H9 (cell line): ENCODE measurements around the gene FBN1. TPM values are rescaled to one million over a fixed set of nuclear protein-coding genes. Genes with fewer than 3 reads are reported as not detected.

Source experiments
- DNase-seq: peaks from one replicate; pipeline ENCODE4 v3.0.0-alpha.2; 2017
- H2AFZ ChIP-seq: one replicate; pipeline ENCODE4 v1.6.1; 2013; ENCODE audit warnings: mild to moderate bottlenecking, low read length, control low read depth, moderate library complexity
- H2AK5ac ChIP-seq: 2 replicates; pipeline ENCODE4 v1.6.1; 2013; ENCODE audit warnings: low read length, control low read depth, mixed read lengths; ENCODE audit not compliant: insufficient read length
- H2BK120ac ChIP-seq: one replicate; pipeline ENCODE4 v1.6.1; 2013; ENCODE audit warnings: low read depth, mild to moderate bottlenecking, low read length, control low read depth, inconsistent platforms; ENCODE audit not compliant: poor library complexity, severe bottlenecking
- H2BK12ac ChIP-seq: 2 replicates; pipeline ENCODE4 v1.6.1; 2013; ENCODE audit warnings: low read length, control low read depth, mixed read lengths, low read depth; ENCODE audit not compliant: insufficient read length
- H2BK15ac ChIP-seq: 2 replicates; pipeline ENCODE4 v1.6.1; 2013; ENCODE audit warnings: low read depth, low read length, control low read depth
- H2BK20ac ChIP-seq: one replicate; pipeline ENCODE4 v1.6.1; 2013; ENCODE audit warnings: low read depth, mild to moderate bottlenecking, low read length, control low read depth, inconsistent platforms; ENCODE audit not compliant: poor library complexity, severe bottlenecking
- H2BK5ac ChIP-seq: 2 replicates; pipeline ENCODE4 v1.6.1; 2013; ENCODE audit warnings: low read length, control low read depth, mixed read lengths; ENCODE audit not compliant: insufficient read length
- H3K14ac ChIP-seq: 2 replicates; pipeline ENCODE4 v1.6.1; 2013; ENCODE audit warnings: low read length, control low read depth; ENCODE audit not compliant: insufficient read depth
- H3K18ac ChIP-seq: 2 replicates; pipeline ENCODE4 v1.6.1; 2013; ENCODE audit warnings: low read depth, mild to moderate bottlenecking, mixed read lengths, low read length, control low read depth; ENCODE audit not compliant: insufficient read length
- H3K23ac ChIP-seq: 2 replicates; pipeline ENCODE4 v1.6.1; 2013; ENCODE audit warnings: low read length, control low read depth, mixed read lengths, low read depth; ENCODE audit not compliant: insufficient read length
- H3K23me2 ChIP-seq: 2 replicates; pipeline ENCODE4 v1.6.1; 2013; ENCODE audit warnings: low read depth, mild to moderate bottlenecking, mixed read lengths, low read length, control low read depth; ENCODE audit not compliant: insufficient read length, poor library complexity, severe bottlenecking
- H3K27ac ChIP-seq: 2 replicates; pipeline ENCODE4 v1.5.1; 2013; ENCODE audit warnings: low read length, control low read depth, mixed read lengths, low read depth; ENCODE audit not compliant: insufficient read length
- H3K27me3 ChIP-seq: 2 replicates; pipeline ENCODE4 v1.6.1; 2013; ENCODE audit warnings: low read length, control low read depth, inconsistent platforms; ENCODE audit not compliant: insufficient read depth
- H3K4ac ChIP-seq: 2 replicates; pipeline ENCODE4 v1.6.1; 2013; ENCODE audit warnings: low read depth, mild to moderate bottlenecking, control low read depth, inconsistent platforms, low read length, moderate library complexity
- H3K4me1 ChIP-seq: 2 replicates; pipeline ENCODE4 v1.6.1; 2013; ENCODE audit warnings: low read length, control low read depth, inconsistent platforms; ENCODE audit not compliant: insufficient read depth
- H3K4me2 ChIP-seq: 2 replicates; pipeline ENCODE4 v1.6.1; 2013; ENCODE audit warnings: low read length, control low read depth, mixed read lengths; ENCODE audit not compliant: insufficient read length, insufficient read depth
- H3K56ac ChIP-seq: 2 replicates; pipeline ENCODE4 v1.6.1; 2013; ENCODE audit warnings: low read depth, mild to moderate bottlenecking, mixed read lengths, low read length, control low read depth; ENCODE audit not compliant: insufficient read length
- H3K79me1 ChIP-seq: 2 replicates; pipeline ENCODE4 v1.6.1; 2013; ENCODE audit warnings: low read depth, mild to moderate bottlenecking, moderate library complexity, low read length, control low read depth, inconsistent platforms; ENCODE audit not compliant: insufficient read depth, poor library complexity, severe bottlenecking
- H3K79me2 ChIP-seq: 2 replicates; pipeline ENCODE4 v1.6.1; 2013; ENCODE audit warnings: low read length, control low read depth, inconsistent platforms; ENCODE audit not compliant: insufficient read depth
- H3K9ac ChIP-seq: 2 replicates; pipeline ENCODE4 v1.6.1; 2013; ENCODE audit warnings: low read length, control low read depth, mixed read lengths; ENCODE audit not compliant: insufficient read length; ENCODE audit errors: extremely low read depth
- H3K9me3 ChIP-seq: one replicate; pipeline ENCODE4 v1.6.1; 2013; ENCODE audit warnings: low read depth, low read length, inconsistent platforms; ENCODE audit not compliant: control insufficient read depth
- H3T11ph ChIP-seq: one replicate; pipeline ENCODE4 v1.6.1; 2013; ENCODE audit warnings: mild to moderate bottlenecking, low read length, control low read depth, inconsistent platforms
- H4K20me1 ChIP-seq: one replicate; pipeline ENCODE4 v1.6.1; 2013; ENCODE audit not compliant: control insufficient read depth, insufficient read length, insufficient read depth
- H4K5ac ChIP-seq: 2 replicates; pipeline ENCODE4 v1.6.1; 2013; ENCODE audit warnings: low read depth, mild to moderate bottlenecking, mixed read lengths, low read length, control low read depth; ENCODE audit not compliant: insufficient read length
- H4K8ac ChIP-seq: replicated peaks from 2 replicates; pipeline ENCODE4 v1.6.1; 2013; ENCODE audit warnings: low read length, control low read depth, mixed read lengths, low read depth; ENCODE audit not compliant: insufficient read length
- H4K91ac ChIP-seq: 2 replicates; pipeline ENCODE4 v1.6.1; 2013; ENCODE audit warnings: low read depth, mild to moderate bottlenecking, moderate library complexity, mixed read lengths, low read length, control low read depth; ENCODE audit not compliant: insufficient read length
- H3K27ac Mint-ChIP-seq, 3 experiments: 2 replicates in 2 of 3; 3 replicates in 1 of 3; pipeline ENCODE4 v1.8.0; 2020 to 2021; ENCODE audit warnings: mixed read lengths in 3 of 3, mild to moderate bottlenecking in 1 of 3, moderate library complexity in 1 of 3
- H3K27me3 Mint-ChIP-seq: 2 replicates; pipeline ENCODE4 v1.8.0; 2021; ENCODE audit warnings: low read depth, mild to moderate bottlenecking, moderate library complexity, mixed read lengths
- H3K36me3 Mint-ChIP-seq, 3 experiments: 2 replicates in 2 of 3; 3 replicates in 1 of 3; pipeline ENCODE4 v1.8.0; 2020 to 2021; ENCODE audit warnings: low read depth in 3 of 3, mixed read lengths in 3 of 3; ENCODE audit not compliant: insufficient read depth in 1 of 3
- H3K4me1 Mint-ChIP-seq, 2 experiments: 2 replicates each; pipeline ENCODE4 v1.8.0; 2020; ENCODE audit warnings: mixed read lengths in 2 of 2
- H3K4me3 Mint-ChIP-seq, 2 experiments: 2 replicates in 1 of 2; 3 replicates in 1 of 2; pipeline ENCODE4 v1.8.0; 2020 to 2021; ENCODE audit warnings: mild to moderate bottlenecking in 2 of 2, mixed read lengths in 2 of 2, moderate library complexity in 1 of 2
- H3K9me3 Mint-ChIP-seq, 2 experiments: 2 replicates in 1 of 2; 3 replicates in 1 of 2; pipeline ENCODE4 v1.8.0; 2020; ENCODE audit warnings: mild to moderate bottlenecking in 2 of 2, mixed read lengths in 2 of 2, moderate library complexity in 1 of 2
- CTCF ChIP-seq: fragments of 200-600 bp; sonication (generic); conservative IDR thresholded peaks from 3 replicates; pipeline ENCODE4 v1.8.0; 2021; ENCODE audit warnings: antibody characterized with exemption, mild to moderate bottlenecking
- WGBS: extraction: QIAGEN DNeasy Blood & Tissue Kit; methylation state at CpG from one replicate; pipeline ENCODE4 v1.1.7; 2013; ENCODE audit warnings: missing lambda C conversion rate, low lambda C conversion rate, mixed read lengths; ENCODE audit not compliant: insufficient read length; ENCODE audit errors: extremely low coverage; 5-methylcytosine and 5-hydroxymethylcytosine counted together
- total RNA-seq: library from RNA; stranded (reverse); gene quantifications from 2 replicates; pipeline ENCODE4 v1.2.1, GENCODE V29; 2021

Gene FBN1
- total RNA-seq, 1 experiment from 2014 or later = 3.6 TPM

GRCh38 chr15:48381861-48382260 lies 263.6 kb downstream of the FBN1 start:
- Histone ChIP-seq H2BK12ac (no peak overlapping the region), H2AFZ (no peak overlapping the region), H3K79me1 (no peaks in the 10 kb centered on the region), H4K20me1 (no peaks in the 10 kb centered on the region), H4K5ac (no peak overlapping the region), H3K4me2 (no peak overlapping the region), H3K4ac (no peak overlapping the region), H2BK20ac (no peak overlapping the region), H2BK5ac (no peak overlapping the region), H3K9ac (no peak overlapping the region), H3K23me2 (no peaks in the 10 kb centered on the region), H3K9me3 (no peaks in the 10 kb centered on the region), H3K27ac (no peak overlapping the region), H3K27me3 (no peaks in the 10 kb centered on the region), H3K23ac (no peak overlapping the region), H2BK15ac (no peak overlapping the region), H4K8ac (no peak overlapping the region), H4K91ac (no peak overlapping the region), H3K56ac (no peak overlapping the region), H2AK5ac (no peak overlapping the region), H3K14ac (no peak overlapping the region), H3K18ac (no peak overlapping the region), H3T11ph (no peak overlapping the region), H3K79me2 (no peaks in the 10 kb centered on the region), H2BK120ac (no peak overlapping the region), H3K4me1 (no peaks in the 10 kb centered on the region)
- Mint-ChIP-seq H3K4me3 (no peak overlapping the region), H3K9me3 (peaks cover 13% of the 10 kb centered on the region in 2 experiments; a peak in 4 of 5 replicates), H3K27ac (no peak overlapping the region), H3K4me1 (no peaks in the 10 kb centered on the region), H3K27me3 (no peaks in the 10 kb centered on the region), H3K36me3 (peaks cover under 1 to 9% (median 8%) of the 10 kb centered on the region in 3 experiments; a peak in 4 of 7 replicates)
- TF ChIP-seq CTCF = no peak
- DNase-seq = no peak
- WGBS = no CpG with 5 or more reads among the region's 4 CpGs
